ENCODE data around the gene TP53AIP1. TPM values are rescaled to one million over a fixed set of nuclear protein-coding genes. Genes with fewer than 3 reads are reported as not detected.

TP53AIP1 gene
- total RNA-seq (2022; extraction: Qiagen RNA extraction) = 0.09 to 0.51 TPM (median 0.11 TPM) in 3 of 5 replicates, not detected in the others

GRCh38 chr11:128942817-128943427 lies at the start of gene TP53AIP1:
Gene TP53AIP1 (minus strand): TSS chr11:128942871. CDS start chr11:128937818, 5,053 bp downstream.

GRCh38 chr11:128890543-128891368 lies 51.9 kb downstream of the TP53AIP1 start, which contains the start of gene KCNJ5:
Gene KCNJ5 (plus strand): TSS chr11:128891356. CDS start chr11:128911274, 19,918 bp downstream.

Other genes with a start within 250 kb of the TP53AIP1 start
- 0.19 to 0.24 TPM (median 0.22 TPM) in 5 replicates for gene FLI1, start 248.8 kb downstream of the TP53AIP1 start, total RNA-seq (2022; extraction: Qiagen RNA extraction)
- gene KCNJ1, start 75.6 kb downstream of the TP53AIP1 start, total RNA-seq (2022; extraction: Qiagen RNA extraction) = 0.06 TPM in 1 of 5 replicates, not detected in the others
- gene KCNJ5, start 51.5 kb downstream of the TP53AIP1 start, total RNA-seq (2022; extraction: Qiagen RNA extraction) = 0.08 TPM in 1 of 5 replicates, not detected in the others
- 2.8 to 5.1 TPM (median 4.0 TPM) in 5 replicates for gene ARHGAP32, start 249.5 kb upstream of the TP53AIP1 start, total RNA-seq (2022; extraction: Qiagen RNA extraction)